Adrenal gland (tissue), 12 donors: Measurements from ENCODE around the gene TMEM108. TPM values are rescaled to one million over a fixed set of nuclear protein-coding genes. Genes with fewer than 3 reads are reported as not detected.

Experiments used
- DNase-seq, 7 donors: peaks; one replicate each; pipeline ENCODE4 v3.0.0-alpha.2; 2019 to 2020
- H3K27ac ChIP-seq, 5 donors: fragments of 200-600 bp; sonication (generic) in 4 of 5; 1 replicate in 3 of 5; 2 replicates in 2 of 5; pipeline versions ENCODE4 v1.5.1 to v1.8.0; 2016 to 2020; ENCODE audit warnings: mild to moderate bottlenecking in 1 of 5
- H3K27me3 ChIP-seq: fragments of 200-600 bp; 2 replicates; pipeline ENCODE4 v1.8.0; 2021
- H3K36me3 ChIP-seq, 2 donors: fragments of 200-600 bp; replicated peaks in 1 of 2; 1 replicate in 1 of 2; 2 replicates in 1 of 2; pipeline versions ENCODE4 v1.5.1 to v1.8.0; 2018 to 2022
- H3K4me1 ChIP-seq, 2 donors: fragments of 200-600 bp; replicated peaks in 1 of 2; 1 replicate in 1 of 2; 2 replicates in 1 of 2; pipeline versions ENCODE4 v1.5.1 to v1.8.0; 2018 to 2021
- H3K4me3 ChIP-seq, 4 donors: fragments of 200-600 bp; sonication (generic) in 3 of 4; one replicate each; pipeline ENCODE4 v1.5.1; 2016 to 2018
- H3K9me3 ChIP-seq, 3 donors: fragments of 200-600 bp; sonication (generic) in 1 of 3; replicated peaks in 1 of 3; 1 replicate in 2 of 3; 2 replicates in 1 of 3; pipeline versions ENCODE4 v1.5.1 to v1.8.0; 2016 to 2021
- POLR2A ChIP-seq, 2 donors: fragments of 450-650 bp; IDR thresholded peaks; one replicate each; pipeline ENCODE4 v1.6.1; 2017; ENCODE audit warnings: antibody characterized with exemption in 2 of 2, mild to moderate bottlenecking in 2 of 2, moderate library complexity in 1 of 2
- WGBS, 4 donors: extraction: QIAGEN DNeasy Blood & Tissue Kit in 2 of 4; methylation state at CpG; one replicate each; pipeline versions ENCODE4 v1.1.5 to v1.1.7; 2013 to 2017; 5-methylcytosine and 5-hydroxymethylcytosine counted together
- intact Hi-C, 2 donors: fragments of 100-400 bp; cut with DNase I; formaldehyde crosslinking; loops; one replicate each; pipeline versions ENCODE4 v1.14.1 to v1.15.0; 2022 to 2023
- polyA plus RNA-seq, 3 donors: library from polyadenylated mRNA; stranded (reverse); fragments of 200-250 nt in 2 of 3; fragments of 350-450 nt in 1 of 3; fragmentation: Illumina TruSeq in 1 of 3; extraction: RNeasy Lipid Tissue Mini Kit (QIAGEN cat#74804) in 1 of 3; gene quantifications; one replicate each; pipeline ENCODE4 v1.2.3, GENCODE V29; 2013 to 2014
- total RNA-seq, 9 donors: library from RNA; depleted of rRNA in 4 of 9; stranded (reverse); fragments of >200 nt in 4 of 9; fragments of 120-200 nt in 1 of 9; fragmentation: NEBNext Ultra II Directional in 1 of 9; extraction: Animal tissue kit (Norgen Biotek cat#: 25700) in 1 of 9; gene quantifications; one replicate each; pipeline versions ENCODE4 v1.1.0 to v1.2.4, GENCODE V29; 2013 to 2023
- TF ChIP-seq, protein P1 (sequence below), 6 experiments: fragments of 450-650 bp in 4 of 6; fragments of 200-600 bp in 2 of 6; sonication (generic) in 1 of 6; IDR thresholded peaks; 1 replicate in 5 of 6; 2 replicates in 1 of 6; pipeline versions ENCODE4 v1.5.1 to v1.8.0; 2016 to 2021; ENCODE audit warnings: antibody characterized with exemption in 6 of 6, mild to moderate bottlenecking in 2 of 6, moderate library complexity in 1 of 6
- donor health status: healthy with polysubstance abuse.
- donor health status: Bipolar disorder and iron deficiency.
- donor health status: DM: yes; HTN: yes; CAD: no.
- donor health status: DM: no; HTN: no; CAD: no.
- donor health status: DM: no; HTN: no; CAD: no.
- donor health status: DM: yes; HTN: yes; CAD: no.

TMEM108 gene
- total and polyA plus RNA-seq, 12 donors: 0.67 to 38.0 (median 14.8) TPM

GRCh38 chr3:133410191-133410892, 372.2 kb downstream of the TMEM108 start:
- WGBS, 4 donors: 57 to 75% (median 73%) methylated on average over 17 of the region's 17 CpGs

DNA sequence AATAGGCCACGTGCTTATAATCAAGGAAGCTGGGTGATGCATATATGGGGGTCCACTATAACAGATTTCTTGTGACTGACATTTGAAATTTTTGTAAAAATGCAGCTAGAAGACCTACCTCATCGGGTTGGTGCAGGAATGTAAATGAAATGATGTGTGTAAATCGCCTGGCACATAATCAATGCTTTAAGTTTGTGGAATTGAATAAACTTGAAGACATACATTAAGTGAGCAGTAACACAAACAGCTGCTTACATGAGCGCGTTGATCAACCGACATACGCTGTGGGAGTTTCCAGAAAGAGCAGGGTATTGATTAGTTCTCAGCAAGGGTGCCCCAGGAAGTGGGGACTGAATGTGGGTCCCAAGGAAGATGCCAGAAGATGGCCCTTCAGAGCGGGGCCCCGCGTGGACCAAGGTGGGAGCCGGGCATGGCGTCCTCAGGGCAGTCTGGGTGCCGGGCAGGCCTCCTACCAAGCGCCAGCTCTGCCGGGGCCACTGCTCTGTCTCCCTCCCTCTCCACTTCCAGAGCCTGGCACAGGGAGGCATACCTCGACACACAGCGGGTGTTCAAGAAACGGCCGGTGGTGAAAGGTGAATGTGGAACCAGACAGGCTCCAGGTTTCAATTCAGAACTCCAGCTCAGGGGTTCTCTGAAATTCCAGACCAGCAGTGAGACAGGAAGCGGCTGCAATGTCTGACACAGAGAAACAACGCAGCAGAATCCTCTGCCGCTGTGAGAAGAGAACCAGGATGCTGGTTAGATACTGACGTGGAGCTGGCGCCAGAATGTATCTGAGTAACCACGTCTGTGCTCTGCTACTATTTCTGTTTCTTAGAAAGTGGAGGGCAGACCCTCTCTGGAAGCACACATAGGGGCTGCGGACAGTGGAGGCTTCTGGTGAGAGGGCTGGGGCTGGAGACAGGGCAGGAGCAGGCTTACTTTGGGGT, 374.3 kb downstream of the TMEM108 start:
- no peak overlapping the region for H3K27ac ChIP-seq
- H3K4me1 ChIP-seq: peaks cover 0 to 4% of the 10 kb centered on the region in 2 donors
- H3K4me3 ChIP-seq: peak overlapping the region in 1 of 4 donors; percentile 41
- TF ChIP-seq, protein P1, sequence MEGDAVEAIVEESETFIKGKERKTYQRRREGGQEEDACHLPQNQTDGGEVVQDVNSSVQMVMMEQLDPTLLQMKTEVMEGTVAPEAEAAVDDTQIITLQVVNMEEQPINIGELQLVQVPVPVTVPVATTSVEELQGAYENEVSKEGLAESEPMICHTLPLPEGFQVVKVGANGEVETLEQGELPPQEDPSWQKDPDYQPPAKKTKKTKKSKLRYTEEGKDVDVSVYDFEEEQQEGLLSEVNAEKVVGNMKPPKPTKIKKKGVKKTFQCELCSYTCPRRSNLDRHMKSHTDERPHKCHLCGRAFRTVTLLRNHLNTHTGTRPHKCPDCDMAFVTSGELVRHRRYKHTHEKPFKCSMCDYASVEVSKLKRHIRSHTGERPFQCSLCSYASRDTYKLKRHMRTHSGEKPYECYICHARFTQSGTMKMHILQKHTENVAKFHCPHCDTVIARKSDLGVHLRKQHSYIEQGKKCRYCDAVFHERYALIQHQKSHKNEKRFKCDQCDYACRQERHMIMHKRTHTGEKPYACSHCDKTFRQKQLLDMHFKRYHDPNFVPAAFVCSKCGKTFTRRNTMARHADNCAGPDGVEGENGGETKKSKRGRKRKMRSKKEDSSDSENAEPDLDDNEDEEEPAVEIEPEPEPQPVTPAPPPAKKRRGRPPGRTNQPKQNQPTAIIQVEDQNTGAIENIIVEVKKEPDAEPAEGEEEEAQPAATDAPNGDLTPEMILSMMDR (IDR thresholded peaks at IDR 0.05): no peak
- TF ChIP-seq POLR2A (IDR thresholded peaks at IDR 0.05): no peak
- H3K9me3 ChIP-seq: no peaks in the 10 kb centered on the region
- peak in 2 of 7 donors; percentile 22 to 58 for DNase-seq
- intact Hi-C loops: no loop called here
- peaks cover 8% of the 10 kb centered on the region for H3K27me3 ChIP-seq
- WGBS, 4 donors: 76 to 79% (median 79%) methylated on average over 26 of the region's 26 CpGs
- no peaks in the 10 kb centered on the region for H3K36me3 ChIP-seq

More at GRCh38 chr3:133410191-133410892, 372.2 kb downstream of the TMEM108 start:
- no peak overlapping the region for H3K27ac ChIP-seq
- H3K4me3 ChIP-seq: no peak overlapping the region
- TF ChIP-seq, protein P1 (IDR thresholded peaks at IDR 0.05): no peak
- no peak for TF ChIP-seq POLR2A (IDR thresholded peaks at IDR 0.05)
- no peak for DNase-seq
- H3K9me3 ChIP-seq: no peaks in the 10 kb centered on the region
- peaks cover 0 to 4% of the 10 kb centered on the region in 2 donors for H3K4me1 ChIP-seq
- peaks cover 8% of the 10 kb centered on the region for H3K27me3 ChIP-seq
- intact Hi-C loops: no loop called here
- no peaks in the 10 kb centered on the region for H3K36me3 ChIP-seq

DNA sequence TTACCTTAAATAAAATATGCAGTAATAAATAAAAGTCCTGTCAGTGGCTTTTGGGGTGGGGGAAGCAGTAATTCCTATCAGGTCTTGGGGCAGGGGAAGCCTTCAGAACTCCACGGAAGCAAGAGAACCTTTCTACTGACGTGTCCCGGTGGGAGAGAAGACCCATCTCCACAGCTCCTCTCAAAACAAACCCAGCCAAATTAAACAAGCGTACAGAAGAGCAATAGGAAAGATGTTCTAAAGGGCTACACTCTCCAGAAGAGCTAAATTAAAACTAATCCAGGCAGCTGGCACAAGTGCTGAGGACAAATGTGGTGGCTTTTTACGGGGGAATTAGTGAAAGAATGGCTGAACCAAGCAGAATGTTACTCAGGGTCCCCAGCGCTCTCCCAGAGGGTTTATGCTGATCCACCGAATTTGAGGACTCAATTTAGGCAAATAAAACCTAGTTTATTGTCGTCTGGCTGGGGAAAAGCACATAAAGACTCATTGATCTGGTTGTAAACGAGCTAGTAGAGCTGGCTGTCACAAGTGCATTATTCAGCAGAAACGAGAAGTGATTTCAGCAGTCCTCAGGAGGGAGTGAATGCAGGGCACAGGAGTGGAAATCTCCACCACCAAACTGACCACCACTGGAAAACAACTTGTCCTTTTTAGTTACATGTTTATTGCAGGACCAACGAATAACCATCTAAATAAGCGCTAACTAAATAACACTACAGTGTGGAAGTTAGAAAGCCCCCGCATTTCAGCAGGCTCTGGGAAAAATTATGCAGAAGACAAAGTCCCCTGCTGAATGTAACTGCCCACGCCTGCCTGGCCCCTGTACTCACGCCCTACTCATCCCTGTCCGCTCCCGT, 375.2 kb downstream of the TMEM108 start:
- 33 to 41% (median 40%) methylated on average over 17 of the region's 17 CpGs for WGBS, 4 donors
- Histone ChIP-seq H3K27ac (no peak overlapping the region), H3K4me1 (peaks cover 0 to 4% of the 10 kb centered on the region in 2 donors)

More for the DNA sequence above, 375.2 kb downstream of the TMEM108 start:
- H3K9me3 ChIP-seq: no peaks in the 10 kb centered on the region
- no peaks in the 10 kb centered on the region for H3K36me3 ChIP-seq
- intact Hi-C loops: no loop called here
- DNase-seq: no peak
- peak overlapping the region in 1 of 4 donors; percentile 41 for H3K4me3 ChIP-seq
- TF ChIP-seq, protein P1 (IDR thresholded peaks at IDR 0.05): no peak
- TF ChIP-seq POLR2A (IDR thresholded peaks at IDR 0.05): no peak
- peaks cover under 1% of the 10 kb centered on the region for H3K27me3 ChIP-seq
